Measurements from ENCODE around the gene GNAI1.
"Not testable (repeated sequence)": the region's sequence is repeated elsewhere in the genome, so short reads cannot be mapped to it uniquely, and the experiment has no call there.

Gene GNAI1

DNA sequence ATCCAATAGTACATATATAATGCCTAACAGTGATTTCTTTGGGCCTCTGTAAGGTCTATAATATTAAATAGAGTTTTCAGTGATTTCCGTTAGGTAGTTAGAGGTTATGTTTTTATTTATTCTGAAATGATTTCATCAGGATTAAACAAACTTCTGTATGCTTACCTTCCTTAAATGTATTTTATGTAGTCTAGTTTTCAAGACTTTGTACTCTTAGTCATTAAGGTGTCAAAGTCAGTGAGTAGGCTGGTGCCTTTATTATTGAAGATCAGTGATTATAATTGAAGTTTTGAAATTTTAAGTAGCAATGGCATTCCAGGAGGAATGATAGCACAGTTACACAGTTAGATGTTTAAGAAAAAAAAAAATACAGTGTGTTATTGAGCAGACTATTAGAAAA, 20.7 kb downstream of the GNAI1 start:
- no peaks in the 10 kb centered on the region for H3K36me3 ChIP-seq (ENCODE audit: insufficient read depth, low read length)
- TF ChIP-seq FOXP2 (optimal IDR thresholded peaks at IDR 0.05; ENCODE audit: control extremely low read depth, extremely low read length, insufficient read depth), result no peak
- TF ChIP-seq POLR2AphosphoS5 (IDR thresholded peaks at IDR 0.05; ENCODE audit: borderline replicate concordance, low read depth, low read length), result no peak
- TF ChIP-seq EZH2 (IDR thresholded peaks at IDR 0.05), result no peak
- H3K4me3 ChIP-seq, result peak overlapping the region; percentile 18; the same call in 1 of the 2 replicates
- no peaks in the 10 kb centered on the region; the same call in 1 of the 2 replicates for H3K9me3 ChIP-seq (ENCODE audit: low read depth, low read length)
- H3K9ac ChIP-seq (ENCODE audit: insufficient read length), result no peak overlapping the region
- peak overlapping the region; percentile 61; the same call in 1 of the 2 replicates for H3K27ac ChIP-seq
- DNase-seq (ENCODE audit: low read depth, low spot score), result no peak

DNA sequence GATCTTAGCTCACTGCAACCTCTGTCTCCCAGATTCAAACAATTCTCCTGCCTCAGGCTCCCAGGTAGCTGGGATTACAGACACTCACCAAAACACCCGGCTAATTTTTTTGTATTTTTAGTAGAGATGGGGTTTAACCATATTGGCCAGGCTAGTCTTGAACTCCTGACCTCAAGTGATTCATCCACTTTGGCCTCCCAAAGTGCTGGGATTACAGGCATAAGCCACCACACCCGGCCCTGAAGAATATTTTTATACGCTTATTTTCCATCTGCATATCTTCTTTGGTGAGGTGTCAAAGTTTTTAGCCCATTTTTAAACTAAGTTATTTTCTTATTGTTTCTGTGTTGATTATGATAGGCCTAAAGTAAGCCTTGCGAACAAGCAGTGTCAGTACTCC, 23.1 kb downstream of the GNAI1 start:
- not testable (repeated sequence) for H3K36me3 ChIP-seq (ENCODE audit: insufficient read depth, low read length); H3K9me3 ChIP-seq (ENCODE audit: low read depth, low read length); H3K4me3 ChIP-seq; DNase-seq (ENCODE audit: low read depth, low spot score); H3K9ac ChIP-seq (ENCODE audit: insufficient read length); H3K27ac ChIP-seq

DNA sequence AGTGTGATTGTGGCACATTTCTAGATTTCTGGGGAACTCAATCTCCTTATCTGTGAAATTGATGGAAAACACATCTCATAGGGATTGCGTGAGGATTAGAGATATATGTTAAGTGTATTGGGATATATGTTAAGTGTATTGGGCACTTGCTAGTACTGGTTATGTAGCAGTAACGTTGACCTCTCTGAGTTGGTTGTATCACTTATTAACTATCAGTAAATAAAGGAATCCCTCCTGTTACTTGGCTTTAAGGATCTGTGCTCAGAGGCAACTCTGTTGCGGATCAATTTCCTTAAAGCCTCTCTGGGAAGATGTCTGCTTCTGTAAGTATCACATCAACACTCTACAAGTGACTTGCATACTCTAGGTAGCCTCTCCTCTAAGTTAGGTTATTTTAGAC, 25.2 kb downstream of the GNAI1 start:
- no peak for DNase-seq (ENCODE audit: low read depth, low spot score)
- H3K9ac ChIP-seq (ENCODE audit: insufficient read length), result no peak overlapping the region
- H3K9me3 ChIP-seq (ENCODE audit: low read depth, low read length), result no peaks in the 10 kb centered on the region; the same call in 1 of the 2 replicates
- H3K36me3 ChIP-seq (ENCODE audit: insufficient read depth, low read length), result no peaks in the 10 kb centered on the region
- H3K27ac ChIP-seq, result no peak overlapping the region
- H3K4me3 ChIP-seq, result no peak overlapping the region
- TF ChIP-seq POLR2AphosphoS5 (IDR thresholded peaks at IDR 0.05; ENCODE audit: borderline replicate concordance, low read depth, low read length) (no peak), FOXP2 (optimal IDR thresholded peaks at IDR 0.05; ENCODE audit: control extremely low read depth, extremely low read length, insufficient read depth) (no peak), EZH2 (IDR thresholded peaks at IDR 0.05) (no peak)

DNA sequence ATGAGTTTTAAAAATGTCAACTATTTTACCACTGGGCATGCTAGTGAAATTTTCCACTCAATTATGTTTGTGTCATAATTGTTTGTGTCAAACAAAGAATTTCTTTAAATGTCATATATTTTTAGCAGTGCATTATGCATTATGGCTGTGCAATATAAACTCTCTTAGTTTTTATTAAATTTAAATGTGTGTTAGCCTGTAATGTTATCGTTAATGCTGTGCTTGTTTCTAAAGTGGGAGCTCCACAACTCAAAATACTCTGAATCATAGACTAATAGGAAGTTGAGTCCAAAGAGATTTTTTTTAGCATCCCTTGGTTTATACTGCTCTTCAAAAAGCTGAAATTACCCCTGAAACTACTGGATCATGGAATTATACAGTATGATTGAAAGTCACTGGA, 26.8 kb downstream of the GNAI1 start:
- H3K9me3 ChIP-seq (ENCODE audit: low read depth, low read length), result no peaks in the 10 kb centered on the region; the same call in 1 of the 2 replicates
- TF ChIP-seq EZH2 (IDR thresholded peaks at IDR 0.05) (no peak), POLR2AphosphoS5 (IDR thresholded peaks at IDR 0.05; ENCODE audit: borderline replicate concordance, low read depth, low read length) (no peak)
- no peak overlapping the region for H3K9ac ChIP-seq (ENCODE audit: insufficient read length)
- no peak for DNase-seq (ENCODE audit: low read depth, low spot score)
- no peaks in the 10 kb centered on the region for H3K36me3 ChIP-seq (ENCODE audit: insufficient read depth, low read length)
- no peak overlapping the region for H3K4me3 ChIP-seq
- H3K27ac ChIP-seq, result no peak overlapping the region

DNA sequence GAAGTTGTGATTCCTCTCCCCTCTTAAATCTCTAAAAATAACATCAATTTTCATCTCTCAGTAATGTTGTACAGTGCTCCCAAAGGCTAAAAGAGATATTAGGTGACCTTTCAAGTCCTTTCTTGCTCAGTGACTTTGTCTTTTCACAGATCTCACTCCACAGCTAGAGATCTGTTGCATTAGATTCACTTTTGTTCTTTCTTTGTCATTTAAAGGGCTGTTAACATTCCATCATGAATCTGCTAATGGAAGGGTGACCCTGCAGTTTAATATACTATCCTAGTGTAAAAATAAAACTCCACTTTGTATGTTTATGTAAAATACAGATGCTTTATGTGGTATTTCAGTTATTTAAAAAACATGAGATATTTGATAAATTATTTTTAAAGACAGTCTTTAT, 30.5 kb downstream of the GNAI1 start:
- H3K9me3 ChIP-seq (ENCODE audit: low read depth, low read length), result no peaks in the 10 kb centered on the region; the same call in 1 of the 2 replicates
- H3K36me3 ChIP-seq (ENCODE audit: insufficient read depth, low read length), result no peaks in the 10 kb centered on the region
- no peak overlapping the region for H3K9ac ChIP-seq (ENCODE audit: insufficient read length)
- no peak for DNase-seq (ENCODE audit: low read depth, low spot score)
- no peak overlapping the region for H3K4me3 ChIP-seq
- no peak overlapping the region for H3K27ac ChIP-seq
- TF ChIP-seq POLR2AphosphoS5 (IDR thresholded peaks at IDR 0.05; ENCODE audit: borderline replicate concordance, low read depth, low read length) (no peak), FOXP2 (optimal IDR thresholded peaks at IDR 0.05; ENCODE audit: control extremely low read depth, extremely low read length, insufficient read depth) (no peak), EZH2 (IDR thresholded peaks at IDR 0.05) (no peak)

DNA sequence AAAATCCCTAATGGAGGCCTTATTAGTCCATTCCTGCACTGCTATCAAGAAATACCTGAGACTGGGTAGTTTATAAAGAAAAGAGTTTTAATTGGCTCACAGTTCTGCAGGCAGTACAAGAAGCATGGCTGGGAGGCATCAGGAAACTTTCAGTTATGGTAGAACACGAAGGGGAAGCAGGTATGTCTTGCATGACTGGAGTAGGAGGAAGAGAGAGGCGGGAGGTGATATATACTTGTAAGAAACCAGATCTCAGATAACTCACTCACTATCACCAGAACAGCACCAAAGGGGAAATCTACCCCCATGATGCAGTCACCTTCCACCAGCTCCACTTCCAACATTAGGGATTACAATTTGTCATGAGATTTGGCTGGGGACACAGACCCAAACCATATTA, 35.8 kb downstream of the GNAI1 start:
- no peak for DNase-seq (ENCODE audit: low read depth, low spot score)
- H3K27ac ChIP-seq, result no peak overlapping the region
- TF ChIP-seq POLR2AphosphoS5 (IDR thresholded peaks at IDR 0.05; ENCODE audit: borderline replicate concordance, low read depth, low read length) (no peak), EZH2 (IDR thresholded peaks at IDR 0.05) (no peak)
- no peak overlapping the region for H3K4me3 ChIP-seq
- H3K9me3 ChIP-seq (ENCODE audit: low read depth, low read length), result no peaks in the 10 kb centered on the region; the same call in 1 of the 2 replicates
- no peaks in the 10 kb centered on the region for H3K36me3 ChIP-seq (ENCODE audit: insufficient read depth, low read length)
- H3K9ac ChIP-seq (ENCODE audit: insufficient read length), result no peak overlapping the region

DNA sequence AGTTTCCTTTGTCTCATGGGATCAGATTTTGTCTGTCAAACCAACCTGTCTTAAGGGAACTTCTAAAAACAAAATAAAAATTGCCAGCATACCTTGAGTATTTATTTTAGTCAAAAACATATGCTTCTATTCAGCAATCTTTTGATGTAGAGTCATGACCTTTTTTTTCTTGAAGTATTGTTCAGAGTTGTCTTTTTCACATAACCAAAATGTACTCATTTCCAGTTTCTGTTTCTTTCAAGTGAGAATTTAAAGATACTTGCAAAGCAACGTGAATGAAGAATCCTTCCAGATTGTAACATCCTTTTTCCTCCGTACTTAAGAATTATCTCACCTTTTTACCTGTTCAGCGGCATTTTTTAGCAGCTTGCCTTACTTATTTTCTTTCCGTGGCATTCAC, 37.8 kb downstream of the GNAI1 start:
- Histone ChIP-seq H3K36me3 (ENCODE audit: insufficient read depth, low read length) (no peaks in the 10 kb centered on the region), H3K4me3 (no peak overlapping the region), H3K9me3 (ENCODE audit: low read depth, low read length) (no peaks in the 10 kb centered on the region; the same call in 1 of the 2 replicates), H3K9ac (ENCODE audit: insufficient read length) (no peak overlapping the region), H3K27ac (no peak overlapping the region)
- TF ChIP-seq EZH2 (IDR thresholded peaks at IDR 0.05) (no peak), FOXP2 (optimal IDR thresholded peaks at IDR 0.05; ENCODE audit: control extremely low read depth, extremely low read length, insufficient read depth) (no peak), POLR2AphosphoS5 (IDR thresholded peaks at IDR 0.05; ENCODE audit: borderline replicate concordance, low read depth, low read length) (no peak)
- DNase-seq (ENCODE audit: low read depth, low spot score), result no peak

DNA sequence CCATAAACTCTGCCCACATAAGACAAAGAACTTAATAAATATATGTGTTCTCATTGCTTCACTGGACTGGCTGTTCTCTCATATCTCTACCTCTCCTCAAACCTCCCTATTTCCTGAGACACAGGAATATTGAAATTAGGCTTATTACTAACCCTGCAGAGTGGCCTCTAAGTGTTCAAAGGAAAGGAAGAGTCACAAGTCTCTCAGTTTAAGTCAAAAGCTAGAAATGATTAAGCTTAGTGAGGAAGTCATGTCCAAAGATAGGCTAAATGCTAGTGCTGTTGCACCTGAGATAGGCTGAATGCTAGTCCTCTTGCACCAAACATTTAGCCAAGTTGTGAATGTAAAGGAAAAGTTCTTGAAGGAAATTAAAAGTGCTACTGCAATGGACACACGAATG, 41.1 kb downstream of the GNAI1 start:
- Histone ChIP-seq H3K36me3 (ENCODE audit: insufficient read depth, low read length) (no peaks in the 10 kb centered on the region), H3K27ac (no peak overlapping the region), H3K9ac (ENCODE audit: insufficient read length) (no peak overlapping the region), H3K4me3 (no peak overlapping the region), H3K9me3 (ENCODE audit: low read depth, low read length) (no peaks in the 10 kb centered on the region)
- TF ChIP-seq POLR2AphosphoS5 (IDR thresholded peaks at IDR 0.05; ENCODE audit: borderline replicate concordance, low read depth, low read length), result no peak
- no peak for TF ChIP-seq FOXP2 (optimal IDR thresholded peaks at IDR 0.05; ENCODE audit: control extremely low read depth, extremely low read length, insufficient read depth)
- no peak for TF ChIP-seq EZH2 (IDR thresholded peaks at IDR 0.05)
- no peak for DNase-seq (ENCODE audit: low read depth, low spot score)

DNA sequence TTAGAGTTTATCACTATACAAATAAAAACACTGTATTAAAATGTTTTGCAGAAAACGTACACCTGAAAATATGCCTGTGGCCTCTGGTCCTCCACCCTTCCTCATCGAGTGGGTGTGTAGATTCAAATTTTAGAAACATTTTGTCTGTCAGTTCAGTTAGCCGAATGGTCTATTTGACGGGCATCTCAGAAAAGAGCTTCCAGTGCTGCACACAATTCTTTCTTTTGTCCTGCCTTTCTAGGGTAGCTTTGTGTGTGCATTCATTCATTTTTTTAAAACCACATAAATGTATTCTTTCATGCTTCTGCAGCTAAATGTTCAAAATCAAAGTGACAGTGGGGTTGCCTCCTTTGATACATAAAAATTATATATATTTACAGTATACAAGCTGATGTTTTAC, 46.8 kb downstream of the GNAI1 start:
- H3K36me3 ChIP-seq (ENCODE audit: insufficient read depth, low read length), result no peaks in the 10 kb centered on the region
- H3K27ac ChIP-seq, result no peak overlapping the region
- DNase-seq (ENCODE audit: low read depth, low spot score), result no peak
- no peak overlapping the region for H3K4me3 ChIP-seq
- no peak overlapping the region for H3K9ac ChIP-seq (ENCODE audit: insufficient read length)
- no peaks in the 10 kb centered on the region for H3K9me3 ChIP-seq (ENCODE audit: low read depth, low read length)
- no peak for TF ChIP-seq EZH2 (IDR thresholded peaks at IDR 0.05)
- no peak for TF ChIP-seq POLR2AphosphoS5 (IDR thresholded peaks at IDR 0.05; ENCODE audit: borderline replicate concordance, low read depth, low read length)
- TF ChIP-seq FOXP2 (optimal IDR thresholded peaks at IDR 0.05; ENCODE audit: control extremely low read depth, extremely low read length, insufficient read depth), result no peak
